Activated T-helper 2 cell treated with anti-CD3 and anti-CD28 coated beads, Interferon-gamma antibody, Interleukin-2, Interleukin-4, amounts not matched to agents 10 μg/mL and 5 μg/mL and 100 μg/mL, durations not matched to agents 14 hours and 24 hours and 36 hours (primary cell): Measurements from ENCODE around the gene NUDT22. TPM values are rescaled to one million over a fixed set of nuclear protein-coding genes. Genes with fewer than 3 reads are reported as not detected.

Experiments used
- DNase-seq: peaks from one replicate; pipeline ENCODE4 v3.0.0; 2021; ENCODE audit warnings: low spot score
- H3K27ac Mint-ChIP-seq: one replicate; pipeline ENCODE4 v1.8.0; 2021; ENCODE audit warnings: mixed read lengths
- H3K27me3 Mint-ChIP-seq: one replicate; pipeline ENCODE4 v1.8.0; 2021; ENCODE audit warnings: low read depth, mixed read lengths
- H3K36me3 Mint-ChIP-seq: one replicate; pipeline ENCODE4 v1.8.0; 2021; ENCODE audit warnings: low read depth, mixed read lengths
- H3K4me1 Mint-ChIP-seq: one replicate; pipeline ENCODE4 v1.8.0; 2021; ENCODE audit warnings: low read depth, mixed read lengths
- H3K4me3 Mint-ChIP-seq: one replicate; pipeline ENCODE4 v1.8.0; 2021; ENCODE audit warnings: low read depth, mild to moderate bottlenecking, moderate library complexity, mixed read lengths
- H3K9me3 Mint-ChIP-seq: one replicate; pipeline ENCODE4 v1.8.0; 2021; ENCODE audit warnings: mixed read lengths
- intact Hi-C: fragments of 100-400 bp; cut with micrococcal nuclease; formaldehyde crosslinking; loops from one replicate; pipeline ENCODE4 v1.15.1; 2023
- total RNA-seq: library from RNA; stranded (reverse); gene quantifications from 2 replicates; pipeline ENCODE4 v1.2.3, GENCODE V29; 2022

NUDT22 gene
- total RNA-seq, 1 donor from 2014 or later: 77.0 TPM

- H3K27ac Mint-ChIP-seq: no peak overlapping the region
- peak overlapping the region; percentile 84 for H3K4me3 Mint-ChIP-seq
- H3K4me1 Mint-ChIP-seq: peaks cover 12% of the 10 kb centered on the region
- intact Hi-C loops: no loop called here
- H3K9me3 Mint-ChIP-seq: no peaks in the 10 kb centered on the region
- DNase-seq: no peak
- no peaks in the 10 kb centered on the region for H3K27me3 Mint-ChIP-seq
- peaks cover 23% of the 10 kb centered on the region for H3K36me3 Mint-ChIP-seq
Measured at GRCh38 chr11:64224151-64224890, 1.8 kb upstream of the NUDT22 start.

- peak overlapping the region; percentile 43 for H3K27ac Mint-ChIP-seq
- intact Hi-C loops: loop anchor here (5.0 kb wide), 1 partner anchor 38 kb away; the partner anchor contains the start of gene STIP1
- H3K27me3 Mint-ChIP-seq: no peaks in the 10 kb centered on the region
- H3K36me3 Mint-ChIP-seq: peaks cover 20% of the 10 kb centered on the region
- H3K4me3 Mint-ChIP-seq: peak overlapping the region; percentile 84
- peaks cover 19% of the 10 kb centered on the region for H3K4me1 Mint-ChIP-seq
- DNase-seq: no peak
- no peaks in the 10 kb centered on the region for H3K9me3 Mint-ChIP-seq
Measured at GRCh38 chr11:64224891-64225607, 1.0 kb upstream of the NUDT22 start.

GRCh38 chr11:64226507-64227051 is 505 bp downstream of the NUDT22 start:
- H3K27me3 Mint-ChIP-seq: no peaks in the 10 kb centered on the region
- peak overlapping the region; percentile 62 for H3K27ac Mint-ChIP-seq
- H3K4me1 Mint-ChIP-seq: peaks cover 22% of the 10 kb centered on the region
- peaks cover 14% of the 10 kb centered on the region for H3K36me3 Mint-ChIP-seq
- H3K9me3 Mint-ChIP-seq: no peaks in the 10 kb centered on the region
- intact Hi-C loops: loop anchor here (1.0 to 5.0 kb wide), 3 partner anchors 15 to 39 kb away; partner anchors contain the start of genes FKBP2 and STIP1
- DNase-seq: peak; percentile 59
- peak overlapping the region; percentile 84 for H3K4me3 Mint-ChIP-seq

GRCh38 chr11:64227405-64227956 is 1.4 kb downstream of the NUDT22 start:
- Mint-ChIP-seq H3K4me1 (peaks cover 22% of the 10 kb centered on the region), H3K27ac (peak overlapping the region; percentile 62), H3K9me3 (no peaks in the 10 kb centered on the region), H3K4me3 (peak overlapping the region; percentile 84), H3K27me3 (no peaks in the 10 kb centered on the region), H3K36me3 (peaks cover 11% of the 10 kb centered on the region)
- intact Hi-C loops: loop anchor here (5.0 kb wide), 1 partner anchor 40 kb away; the partner anchor contains the start of gene STIP1
- DNase-seq: no peak

- no peak overlapping the region for H3K27ac Mint-ChIP-seq
- H3K4me1 Mint-ChIP-seq: peaks cover 22% of the 10 kb centered on the region
- H3K4me3 Mint-ChIP-seq: peak overlapping the region; percentile 84
- no peaks in the 10 kb centered on the region for H3K9me3 Mint-ChIP-seq
- DNase-seq: no peak
- intact Hi-C loops: loop anchor here (5.0 kb wide), 1 partner anchor 42 kb away; the partner anchor contains the start of gene STIP1
- H3K27me3 Mint-ChIP-seq: no peaks in the 10 kb centered on the region
- peaks cover 7% of the 10 kb centered on the region for H3K36me3 Mint-ChIP-seq
Measured at GRCh38 chr11:64229090-64229743, 3.1 kb downstream of the NUDT22 start.

- intact Hi-C loops: loop anchor here (5.0 kb wide), 1 partner anchor 42 kb away; the partner anchor contains the start of gene STIP1
- no peaks in the 10 kb centered on the region for H3K27me3 Mint-ChIP-seq
- H3K36me3 Mint-ChIP-seq: peaks cover 6% of the 10 kb centered on the region
Measured at GRCh38 chr11:64229744-64230170, 3.7 kb downstream of the NUDT22 start.

GRCh38 chr11:64230171-64230984 is 4.3 kb downstream of the NUDT22 start, which contains the start of gene DNAJC4:
Gene DNAJC4 (plus strand): TSS chr11:64230548. CDS start chr11:64230855, 307 bp downstream.
- peak; percentile 89 for DNase-seq
- Mint-ChIP-seq H3K4me1 (peaks cover 26% of the 10 kb centered on the region), H3K27me3 (no peaks in the 10 kb centered on the region), H3K9me3 (no peaks in the 10 kb centered on the region), H3K27ac (peak within 1 kb of the TSS; percentile 81), H3K4me3 (peak within 1 kb of the TSS; percentile 84), H3K36me3 (peaks cover 3% of the 10 kb centered on the region)
- intact Hi-C loops: no loop called here

More at GRCh38 chr11:64229744-64230170, 3.7 kb downstream of the NUDT22 start:
- Mint-ChIP-seq H3K9me3 (no peaks in the 10 kb centered on the region), H3K4me3 (peak overlapping the region; percentile 84), H3K4me1 (peaks cover 22% of the 10 kb centered on the region), H3K27ac (peak overlapping the region; percentile 81)
- DNase-seq: no peak

- DNase-seq: no peak
Measured at GRCh38 chr11:64230985-64231365, 4.9 kb downstream of the NUDT22 start.

GRCh38 chr11:64231546-64231945 is 5.5 kb downstream of the NUDT22 start:
- no peaks in the 10 kb centered on the region for H3K9me3 Mint-ChIP-seq
- intact Hi-C loops: no loop called here
- peaks cover 6% of the 10 kb centered on the region for H3K36me3 Mint-ChIP-seq
- H3K27ac Mint-ChIP-seq: no peak overlapping the region
- H3K4me3 Mint-ChIP-seq: peak overlapping the region; percentile 84
- no peaks in the 10 kb centered on the region for H3K27me3 Mint-ChIP-seq
- peaks cover 29% of the 10 kb centered on the region for H3K4me1 Mint-ChIP-seq
- DNase-seq: no peak

More at GRCh38 chr11:64230985-64231365, 4.9 kb downstream of the NUDT22 start:
- intact Hi-C loops: no loop called here
- H3K36me3 Mint-ChIP-seq: peaks cover 6% of the 10 kb centered on the region
- no peaks in the 10 kb centered on the region for H3K27me3 Mint-ChIP-seq
- peak overlapping the region; percentile 84 for H3K4me3 Mint-ChIP-seq
- H3K9me3 Mint-ChIP-seq: no peaks in the 10 kb centered on the region
- peaks cover 29% of the 10 kb centered on the region for H3K4me1 Mint-ChIP-seq
- peak overlapping the region; percentile 68 for H3K27ac Mint-ChIP-seq

GRCh38 chr11:64232182-64232966 is 6.3 kb downstream of the NUDT22 start:
- intact Hi-C loops: no loop called here
- peaks cover 13% of the 10 kb centered on the region for H3K36me3 Mint-ChIP-seq
- H3K4me3 Mint-ChIP-seq: peak overlapping the region; percentile 84
- no peaks in the 10 kb centered on the region for H3K27me3 Mint-ChIP-seq
- H3K9me3 Mint-ChIP-seq: no peaks in the 10 kb centered on the region
- peaks cover 26% of the 10 kb centered on the region for H3K4me1 Mint-ChIP-seq
- DNase-seq: no peak
- H3K27ac Mint-ChIP-seq: peak overlapping the region; percentile 36

- Mint-ChIP-seq H3K4me1 (peaks cover 22% of the 10 kb centered on the region), H3K36me3 (peaks cover 18% of the 10 kb centered on the region), H3K27ac (peak overlapping the region; percentile 36), H3K9me3 (no peaks in the 10 kb centered on the region), H3K4me3 (peak overlapping the region; percentile 72), H3K27me3 (no peaks in the 10 kb centered on the region)
- intact Hi-C loops: no loop called here
- no peak for DNase-seq
Measured at GRCh38 chr11:64232967-64233315, 6.9 kb downstream of the NUDT22 start.
